ENCODE results near the gene ZFP3. TPM values are rescaled to one million over a fixed set of nuclear protein-coding genes. Genes with fewer than 3 reads are reported as not detected.

The ZFP3 gene
- polyA plus RNA-seq, 2 of the 4 experiments (the other 2 are of a cell fraction), result 1.7 to 4.8 TPM

DNA sequence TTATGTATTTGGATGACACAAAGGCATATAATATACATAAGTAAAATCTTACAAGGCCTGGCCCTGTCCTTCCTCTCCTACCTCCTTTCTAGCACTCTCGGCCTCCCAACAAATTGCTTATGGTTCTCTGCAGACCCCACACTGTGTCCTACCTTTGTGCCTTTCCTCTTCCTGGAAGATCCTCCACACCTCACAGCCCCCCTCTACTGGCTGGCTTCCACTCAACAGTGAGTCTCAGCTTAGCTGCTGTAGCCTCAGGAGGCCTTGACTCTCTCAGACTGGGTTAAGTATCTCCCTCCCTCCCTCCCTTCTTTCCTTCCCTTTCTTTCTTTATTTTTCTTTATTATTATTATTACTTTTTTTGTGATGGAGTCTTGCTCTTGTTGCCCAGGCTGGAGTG is 34.7 kb upstream of the ZFP3 start:
- POLR2A ChIA-PET, result no interaction called here
- WGBS (ENCODE audit: missing lambda C conversion rate), result 94% methylated on average over 1 of the region's 1 CpG
- no peak for FAIRE-seq

DNA sequence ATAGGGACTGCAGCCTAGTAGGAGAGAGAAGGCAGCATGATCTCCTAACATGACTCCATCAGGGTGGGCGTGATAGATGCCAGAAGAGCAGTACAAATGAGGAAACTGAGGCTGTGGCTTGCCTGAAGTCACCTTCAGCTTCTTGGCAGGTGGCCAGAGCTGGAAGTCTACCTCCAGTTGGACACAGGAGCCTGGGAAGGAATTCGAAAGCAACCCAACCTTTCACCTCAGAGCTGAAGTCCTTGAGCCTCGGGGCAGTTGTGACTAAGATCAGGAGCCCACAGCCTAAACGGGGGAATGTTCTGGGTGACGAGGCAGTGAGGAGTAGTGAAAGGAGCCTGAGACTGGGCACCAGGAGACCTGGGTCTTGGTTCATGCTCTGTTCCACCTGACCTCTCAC is 33.6 kb upstream of the ZFP3 start:
- FAIRE-seq, result no peak
- H3K4me1 ChIP-seq, result no peaks in the 10 kb centered on the region
- POLR2A ChIA-PET, result no interaction called here
- no peaks in the 10 kb centered on the region for H3K9me3 ChIP-seq
- H3K27ac ChIP-seq, result no peak overlapping the region
- no peak for DNase-seq (ENCODE audit: low read depth in 1 of 2, low spot score in 1 of 2)
- no peak overlapping the region for H3K4me2 ChIP-seq
- TF ChIP-seq CHD4 (IDR thresholded peaks at IDR 0.05; ENCODE audit: borderline replicate concordance), result no peak
- no peak for TF ChIP-seq CBX8 (IDR thresholded peaks at IDR 0.05)
- TF ChIP-seq EHF (CRISPR knock-in tag; IDR thresholded peaks at IDR 0.05), result no peak
- TF ChIP-seq JUNB (IDR thresholded peaks at IDR 0.05), result no peak
- TF ChIP-seq FOSL2 (IDR thresholded peaks at IDR 0.05), result no peak
- no peak for TF ChIP-seq FOSL2 (CRISPR knock-in tag; IDR thresholded peaks at IDR 0.05)
- TF ChIP-seq HOXB5 (CRISPR knock-in tag; IDR thresholded peaks at IDR 0.05), result no peak
- TF ChIP-seq NFE2L2 (conservative IDR thresholded peaks at IDR 0.05; ENCODE audit: low read length), result no peak
- TF ChIP-seq, protein P1, sequence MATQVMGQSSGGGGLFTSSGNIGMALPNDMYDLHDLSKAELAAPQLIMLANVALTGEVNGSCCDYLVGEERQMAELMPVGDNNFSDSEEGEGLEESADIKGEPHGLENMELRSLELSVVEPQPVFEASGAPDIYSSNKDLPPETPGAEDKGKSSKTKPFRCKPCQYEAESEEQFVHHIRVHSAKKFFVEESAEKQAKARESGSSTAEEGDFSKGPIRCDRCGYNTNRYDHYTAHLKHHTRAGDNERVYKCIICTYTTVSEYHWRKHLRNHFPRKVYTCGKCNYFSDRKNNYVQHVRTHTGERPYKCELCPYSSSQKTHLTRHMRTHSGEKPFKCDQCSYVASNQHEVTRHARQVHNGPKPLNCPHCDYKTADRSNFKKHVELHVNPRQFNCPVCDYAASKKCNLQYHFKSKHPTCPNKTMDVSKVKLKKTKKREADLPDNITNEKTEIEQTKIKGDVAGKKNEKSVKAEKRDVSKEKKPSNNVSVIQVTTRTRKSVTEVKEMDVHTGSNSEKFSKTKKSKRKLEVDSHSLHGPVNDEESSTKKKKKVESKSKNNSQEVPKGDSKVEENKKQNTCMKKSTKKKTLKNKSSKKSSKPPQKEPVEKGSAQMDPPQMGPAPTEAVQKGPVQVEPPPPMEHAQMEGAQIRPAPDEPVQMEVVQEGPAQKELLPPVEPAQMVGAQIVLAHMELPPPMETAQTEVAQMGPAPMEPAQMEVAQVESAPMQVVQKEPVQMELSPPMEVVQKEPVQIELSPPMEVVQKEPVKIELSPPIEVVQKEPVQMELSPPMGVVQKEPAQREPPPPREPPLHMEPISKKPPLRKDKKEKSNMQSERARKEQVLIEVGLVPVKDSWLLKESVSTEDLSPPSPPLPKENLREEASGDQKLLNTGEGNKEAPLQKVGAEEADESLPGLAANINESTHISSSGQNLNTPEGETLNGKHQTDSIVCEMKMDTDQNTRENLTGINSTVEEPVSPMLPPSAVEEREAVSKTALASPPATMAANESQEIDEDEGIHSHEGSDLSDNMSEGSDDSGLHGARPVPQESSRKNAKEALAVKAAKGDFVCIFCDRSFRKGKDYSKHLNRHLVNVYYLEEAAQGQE (IDR thresholded peaks at IDR 0.05), result no peak
- no peak for TF ChIP-seq NPAS2 (CRISPR knock-in tag; IDR thresholded peaks at IDR 0.05; ENCODE audit: borderline replicate concordance)
- TF ChIP-seq SREBF2 (IDR thresholded peaks at IDR 0.05), result no peak
- TF ChIP-seq GATA3 (IDR thresholded peaks at IDR 0.05; ENCODE audit: borderline replicate concordance), result no peak
- no peak for TF ChIP-seq MYC (IDR thresholded peaks at IDR 0.05; ENCODE audit: borderline replicate concordance, low read length)
- no peak for TF ChIP-seq CBX2 (IDR thresholded peaks at IDR 0.05; ENCODE audit: borderline replicate concordance, low read depth)
- TF ChIP-seq, protein P2, sequence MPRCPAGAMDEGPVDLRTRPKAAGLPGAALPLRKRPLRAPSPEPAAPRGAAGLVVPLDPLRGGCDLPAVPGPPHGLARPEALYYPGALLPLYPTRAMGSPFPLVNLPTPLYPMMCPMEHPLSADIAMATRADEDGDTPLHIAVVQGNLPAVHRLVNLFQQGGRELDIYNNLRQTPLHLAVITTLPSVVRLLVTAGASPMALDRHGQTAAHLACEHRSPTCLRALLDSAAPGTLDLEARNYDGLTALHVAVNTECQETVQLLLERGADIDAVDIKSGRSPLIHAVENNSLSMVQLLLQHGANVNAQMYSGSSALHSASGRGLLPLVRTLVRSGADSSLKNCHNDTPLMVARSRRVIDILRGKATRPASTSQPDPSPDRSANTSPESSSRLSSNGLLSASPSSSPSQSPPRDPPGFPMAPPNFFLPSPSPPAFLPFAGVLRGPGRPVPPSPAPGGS (IDR thresholded peaks at IDR 0.05), result no peak
- no peak for TF ChIP-seq POLR2A (IDR thresholded peaks at IDR 0.05; ENCODE audit: low read length)
- no peak for ATAC-seq
- 53% methylated on average over 5 of the region's 5 CpGs for WGBS (ENCODE audit: missing lambda C conversion rate)
- no peak overlapping the region for H3K4me3 ChIP-seq
- CTCF ChIA-PET, result interaction anchor here (1.2 to 5.6 kb wide), 4 partner anchors 9 to 18 kb away, joined by 4 to 42 read pairs (median 15); no protein-coding TSS in a partner anchor

More for the DNA sequence above, 34.7 kb upstream of the ZFP3 start:
- no peak for TF ChIP-seq RNF2 (IDR thresholded peaks at IDR 0.05; ENCODE audit: borderline replicate concordance, low read depth)
- no peak for TF ChIP-seq CEBPB (IDR thresholded peaks at IDR 0.05)
- no peak for TF ChIP-seq CHD4 (IDR thresholded peaks at IDR 0.05; ENCODE audit: borderline replicate concordance)
- TF ChIP-seq, protein P3, sequence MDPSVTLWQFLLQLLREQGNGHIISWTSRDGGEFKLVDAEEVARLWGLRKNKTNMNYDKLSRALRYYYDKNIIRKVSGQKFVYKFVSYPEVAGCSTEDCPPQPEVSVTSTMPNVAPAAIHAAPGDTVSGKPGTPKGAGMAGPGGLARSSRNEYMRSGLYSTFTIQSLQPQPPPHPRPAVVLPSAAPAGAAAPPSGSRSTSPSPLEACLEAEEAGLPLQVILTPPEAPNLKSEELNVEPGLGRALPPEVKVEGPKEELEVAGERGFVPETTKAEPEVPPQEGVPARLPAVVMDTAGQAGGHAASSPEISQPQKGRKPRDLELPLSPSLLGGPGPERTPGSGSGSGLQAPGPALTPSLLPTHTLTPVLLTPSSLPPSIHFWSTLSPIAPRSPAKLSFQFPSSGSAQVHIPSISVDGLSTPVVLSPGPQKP (IDR thresholded peaks at IDR 0.05; ENCODE audit: low read depth, low read length), result no peak
- no peak for TF ChIP-seq ZSCAN20 (CRISPR knock-in tag; IDR thresholded peaks at IDR 0.05)
- no peak for TF ChIP-seq PHF8 (IDR thresholded peaks at IDR 0.05; ENCODE audit: borderline replicate concordance, low read depth)
- TF ChIP-seq, protein P1 (IDR thresholded peaks at IDR 0.05), result no peak
- no peak for TF ChIP-seq ZFP36 (IDR thresholded peaks at IDR 0.05; ENCODE audit: borderline replicate concordance, partially characterized antibody)
- no peak for TF ChIP-seq FOSB (CRISPR knock-in tag; IDR thresholded peaks at IDR 0.05)
- TF ChIP-seq RARB (CRISPR knock-in tag; IDR thresholded peaks at IDR 0.05), result no peak
- TF ChIP-seq KDM5A (IDR thresholded peaks at IDR 0.05), result no peak
- TF ChIP-seq HOXB5 (CRISPR knock-in tag; IDR thresholded peaks at IDR 0.05), result no peak
- TF ChIP-seq CBX8 (IDR thresholded peaks at IDR 0.05), result no peak
- no peak for TF ChIP-seq RCOR1 (IDR thresholded peaks at IDR 0.05; ENCODE audit: low read depth, low read length)
- TF ChIP-seq MAZ (IDR thresholded peaks at IDR 0.05; ENCODE audit: borderline replicate concordance, low read depth, low read length), result no peak
- no peak for TF ChIP-seq HDAC2 (IDR thresholded peaks at IDR 0.05)
- Histone ChIP-seq H3K4me3 (no peak overlapping the region), H3K9me3 (no peaks in the 10 kb centered on the region), H3K4me2 (no peak overlapping the region), H3K4me1 (no peaks in the 10 kb centered on the region), H3K27ac (no peak overlapping the region)
- DNase-seq (ENCODE audit: low read depth in 1 of 2, low spot score in 1 of 2) (no peak), ATAC-seq (peak in 1 of 2 experiments; percentile 49; a peak in 2 of 6 replicates)
- CTCF ChIA-PET, result interaction anchor here (0.6 to 5.6 kb wide), 3 partner anchors 10 to 289 kb away, joined by 4 to 42 read pairs (median 4); no protein-coding TSS in a partner anchor
